HCT116 (cell line): ENCODE data around the gene IL1RN. TPM values are rescaled to one million over a fixed set of nuclear protein-coding genes. Genes with fewer than 3 reads are reported as not detected.

Experiments used
- ATAC-seq: fragments of 200-7000 bp; cut with Tn5 transposase; 2 replicates; pipeline ENCODE4 v1.9.1; 2020; ENCODE audit warnings: mild to moderate bottlenecking, moderate library complexity
- BruUV-seq: library from RNA; stranded (reverse); fragments of 400-500 nt; replicated peaks from 2 replicates; lab custom pipeline; 2021; lab: Mats Ljungman, UMichigan
- CTCF ChIA-PET: fragments of 300-600 bp; sonication (Branson Sonifier 250); formaldehyde crosslinking; loops from one replicate; lab custom pipeline; 2021; ENCODE audit warnings: antibody characterized with exemption; lab: Charles Lee
- POLR2A ChIA-PET: fragments of 300-600, 350-600 bp; sonication (Branson Sonifier 250); formaldehyde crosslinking; loops from one replicate; lab custom pipeline; 2021; ENCODE audit warnings: antibody characterized with exemption; lab: Charles Lee
- RAD21 ChIA-PET, 2 experiments: fragments of 300-600 bp; sonication (Branson Sonifier 250); formaldehyde crosslinking; loops; one replicate each; lab custom pipeline; 2023; ENCODE audit warnings: low total read pairs in 2 of 2; ENCODE audit not compliant: uncharacterized antibody in 2 of 2, unreplicated experiment in 2 of 2, low non-redundant PET in 1 of 2; lab: Charles Lee
- DNase-seq: peaks from one replicate; pipeline ENCODE4 v3.0.0-alpha.2; 2010; ENCODE audit warnings: low read depth, low spot score
- H2AFZ ChIP-seq: fragments of 200-600 bp; shearing (Covaris generic), sonication (generic); 2 replicates; pipeline ENCODE4 v1.6.1; 2017; ENCODE audit warnings: low read depth, mixed run types, mixed read lengths, antibody characterized with exemption, low read length; ENCODE audit not compliant: poor library complexity, severe bottlenecking
- H3K27ac ChIP-seq: 2 replicates; pipeline ENCODE4 v1.5.1; 2012; ENCODE audit warnings: low read depth, low read length
- H3K27me3 ChIP-seq: fragments of 200-600 bp; sonication (generic); 2 replicates; pipeline ENCODE4 v1.6.1; 2016; ENCODE audit warnings: mixed run types, low read length, mixed read lengths; ENCODE audit not compliant: insufficient read depth
- H3K36me3 ChIP-seq, 2 experiments: fragments of 200-500 bp in 1 of 2; fragments of 200-600 bp in 1 of 2; sonication (Bioruptor generic) in 1 of 2; sonication (generic) in 1 of 2; 2 replicates each; pipeline versions ENCODE4 v1.5.1 to v1.6.1; 2014 to 2016; ENCODE audit warnings: low read length in 2 of 2, inconsistent platforms in 1 of 2, mixed read lengths in 1 of 2, mixed run types in 1 of 2; ENCODE audit not compliant: insufficient read depth in 2 of 2, control insufficient read depth in 1 of 2
- H3K4me1 ChIP-seq, 2 experiments: fragments of 200-600 bp in 1 of 2; sonication (generic) in 1 of 2; 2 replicates each; pipeline versions ENCODE4 v1.5.1 to v1.6.1; 2012 to 2017; ENCODE audit warnings: low read length in 2 of 2, inconsistent platforms in 1 of 2, mild to moderate bottlenecking in 1 of 2, mixed read lengths in 1 of 2, mixed run types in 1 of 2, moderate library complexity in 1 of 2; ENCODE audit not compliant: insufficient read depth in 2 of 2, control insufficient read depth in 1 of 2
- H3K4me2 ChIP-seq: fragments of 200-600 bp; sonication (generic); 2 replicates; pipeline ENCODE4 v1.6.1; 2017; ENCODE audit warnings: mixed run types, low read length, mixed read lengths
- H3K4me3 ChIP-seq, 2 experiments: fragments of 200-600 bp in 1 of 2; sonication (generic) in 1 of 2; replicated peaks in 1 of 2; 2 replicates each; pipeline ENCODE4 v1.5.1; 2011 to 2016; ENCODE audit warnings: low read length in 2 of 2, control low read depth in 1 of 2, low read depth in 1 of 2, mild to moderate bottlenecking in 1 of 2, mixed read lengths in 1 of 2, mixed run types in 1 of 2
- H3K79me2 ChIP-seq: fragments of 200-600 bp; sonication (generic); 2 replicates; pipeline ENCODE4 v1.6.1; 2017; ENCODE audit warnings: mild to moderate bottlenecking, mixed run types, low read length, moderate library complexity, mixed read lengths; ENCODE audit not compliant: insufficient read depth
- H3K9ac ChIP-seq: fragments of 200-600 bp; sonication (generic); 2 replicates; pipeline ENCODE4 v1.6.1; 2016; ENCODE audit warnings: low read length, mixed read lengths
- H3K9me2 ChIP-seq: fragments of 200-600 bp; sonication (generic), shearing (Covaris generic); 2 replicates; pipeline ENCODE4 v1.6.1; 2017; ENCODE audit warnings: mixed run types, mild to moderate bottlenecking, moderate library complexity; ENCODE audit not compliant: insufficient read depth
- H3K9me3 ChIP-seq, 2 experiments: fragments of 200-500 bp in 1 of 2; fragments of 200-600 bp in 1 of 2; sonication (Bioruptor generic) in 1 of 2; sonication (generic) in 1 of 2; 2 replicates each; pipeline ENCODE4 v1.6.1; 2014 to 2017; ENCODE audit warnings: low read length in 2 of 2, mixed read lengths in 2 of 2, inconsistent platforms in 1 of 2, low read depth in 1 of 2, mild to moderate bottlenecking in 1 of 2, mixed run types in 1 of 2, moderate library complexity in 1 of 2; ENCODE audit not compliant: control insufficient read depth in 1 of 2, insufficient read depth in 1 of 2
- H4K20me1 ChIP-seq: fragments of 200-600 bp; sonication (generic), shearing (Covaris generic); 2 replicates; pipeline ENCODE4 v1.6.1; 2017; ENCODE audit warnings: mixed run types, mild to moderate bottlenecking, moderate library complexity; ENCODE audit not compliant: insufficient read depth
- CEBPB ChIP-seq: IDR thresholded peaks from 2 replicates; pipeline ENCODE4 v1.6.1; 2012; ENCODE audit warnings: low read depth
- EGR1 ChIP-seq: IDR thresholded peaks from 2 replicates; pipeline ENCODE4 v1.6.1; 2012; ENCODE audit warnings: low read depth
- EZH2phosphoT487 ChIP-seq: fragments of 200-600 bp; IDR thresholded peaks from 2 replicates; pipeline ENCODE4 v1.6.1; 2018; ENCODE audit warnings: antibody characterized with exemption, borderline replicate concordance
- FOSL1 ChIP-seq: IDR thresholded peaks from 2 replicates; pipeline ENCODE4 v1.6.1; 2012; ENCODE audit warnings: low read depth
- JUND ChIP-seq: IDR thresholded peaks from 2 replicates; pipeline ENCODE4 v1.6.1; 2012
- POLR2AphosphoS5 ChIP-seq: IDR thresholded peaks from 2 replicates; pipeline ENCODE4 v1.6.1; 2011; ENCODE audit warnings: mild to moderate bottlenecking, low read depth, low read length, moderate library complexity
- SIN3A ChIP-seq: IDR thresholded peaks from 2 replicates; pipeline ENCODE4 v1.6.1; 2012; ENCODE audit warnings: low read depth
- SRF ChIP-seq: IDR thresholded peaks from 2 replicates; pipeline ENCODE4 v1.6.1; 2012; ENCODE audit warnings: low read depth
- YY1 ChIP-seq: IDR thresholded peaks from 2 replicates; pipeline ENCODE4 v1.6.1; 2011; ENCODE audit warnings: low read length, low read depth, moderate library complexity, mild to moderate bottlenecking; ENCODE audit not compliant: insufficient replicate concordance; ENCODE audit errors: extremely low read depth
- ZFX ChIP-seq: fragments of 450-650 bp; IDR thresholded peaks from 2 replicates; pipeline ENCODE4 v1.6.1; 2017
- intact Hi-C: fragments of 100-400 bp; cut with micrococcal nuclease; formaldehyde crosslinking; loops from 2 replicates; pipeline ENCODE4 v1.10.0; 2022
- total RNA-seq: library from RNA; stranded (reverse); gene quantifications from one replicate; pipeline ENCODE4 v1.2.1, GENCODE V29; 2021; ENCODE audit not compliant: unreplicated experiment
- TF ChIP-seq, protein P1 (sequence below): IDR thresholded peaks from 2 replicates; pipeline ENCODE4 v1.6.1; 2012

Gene IL1RN
- total RNA-seq, 1 experiment from 2014 or later = 0.25 TPM

DNA sequence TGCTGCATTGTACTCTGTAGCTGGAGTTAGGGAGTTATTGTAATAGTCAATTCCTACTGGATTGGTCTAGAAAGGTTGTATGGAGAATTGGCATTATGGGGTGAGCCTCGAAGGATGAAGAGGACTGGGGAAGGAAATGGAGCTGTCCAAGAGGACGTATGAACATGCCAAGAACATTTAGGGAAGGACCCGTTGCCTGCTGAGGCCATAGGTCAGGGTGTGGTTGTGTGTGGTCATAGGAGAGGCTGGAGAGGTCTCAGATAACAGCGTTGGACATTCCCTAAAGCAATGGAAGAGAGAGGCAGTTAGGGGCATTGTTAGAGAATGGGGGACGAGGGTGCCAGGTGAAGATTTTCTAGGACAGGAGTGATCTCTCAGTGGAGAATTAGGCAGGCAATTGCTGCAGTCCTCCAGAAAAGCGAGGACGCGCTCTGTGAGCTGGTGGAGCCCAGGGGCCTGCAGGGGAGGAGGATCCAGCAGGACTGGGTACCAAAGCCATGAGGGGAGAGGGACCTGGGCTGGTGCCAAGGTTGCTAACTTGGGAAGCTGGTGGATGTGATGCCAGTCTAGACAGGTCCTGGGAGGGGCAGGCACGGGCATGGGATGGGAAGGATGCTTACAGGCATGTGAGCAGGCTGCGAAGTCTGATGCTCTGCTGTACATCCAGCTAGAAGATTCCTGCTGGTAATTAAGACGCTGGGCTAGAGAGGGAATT lies 37.0 kb downstream of the IL1RN start:
- no peak overlapping the region for H3K27ac ChIP-seq
- no peak for DNase-seq
- no TSS peak for BruUV-seq
- ATAC-seq = no peak
- POLR2A ChIA-PET = no interaction called here
- H3K4me1 ChIP-seq = peaks cover under 1 to 2% of the 10 kb centered on the region in 2 experiments; a peak in 2 of 4 replicates
- RAD21 ChIA-PET = no interaction called here
- intact Hi-C loops = no loop called here
- H3K9me3 ChIP-seq = no peaks in the 10 kb centered on the region
- no peaks in the 10 kb centered on the region for H4K20me1 ChIP-seq
- H3K9ac ChIP-seq = no peak overlapping the region
- CTCF ChIA-PET = interaction anchor here (1.3 to 1.5 kb wide), 2 partner anchors 10 to 34 kb away, joined by 3 to 4 read pairs; partner anchors contain the start of gene PSD4
- H3K79me2 ChIP-seq = no peaks in the 10 kb centered on the region
- no peaks in the 10 kb centered on the region for H3K27me3 ChIP-seq
- TF ChIP-seq SIN3A = no peak
- TF ChIP-seq CEBPB = no peak
- TF ChIP-seq POLR2AphosphoS5 = no peak
- no peak for TF ChIP-seq FOSL1
- TF ChIP-seq EZH2phosphoT487 = no peak
- no peak for TF ChIP-seq EGR1
- no peak for TF ChIP-seq SRF
- TF ChIP-seq YY1 = no peak
- TF ChIP-seq, protein P1, sequence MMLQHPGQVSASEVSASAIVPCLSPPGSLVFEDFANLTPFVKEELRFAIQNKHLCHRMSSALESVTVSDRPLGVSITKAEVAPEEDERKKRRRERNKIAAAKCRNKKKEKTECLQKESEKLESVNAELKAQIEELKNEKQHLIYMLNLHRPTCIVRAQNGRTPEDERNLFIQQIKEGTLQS = no peak
- no peak for TF ChIP-seq JUND
- TF ChIP-seq ZFX = no peak
- H3K4me2 ChIP-seq = no peak overlapping the region
- no peaks in the 10 kb centered on the region for H3K36me3 ChIP-seq
- H3K9me2 ChIP-seq = no peaks in the 10 kb centered on the region
- H2AFZ ChIP-seq = no peak overlapping the region
- H3K4me3 ChIP-seq = no peak overlapping the region
